Activated T-helper 2 cell treated with anti-CD3 and anti-CD28 coated beads, Interferon-gamma antibody, Interleukin-2, Interleukin-4, amounts not matched to agents 10 μg/mL and 5 μg/mL and 100 μg/mL, durations not matched to agents 14 hours and 24 hours and 36 hours (primary cell): ENCODE measurements around the gene MRPL45. TPM values are rescaled to one million over a fixed set of nuclear protein-coding genes. Genes with fewer than 3 reads are reported as not detected.
"Not testable (repeated sequence)": the region's sequence is repeated elsewhere in the genome, so short reads cannot be mapped to it uniquely, and the experiment has no call there.

Source experiments
- DNase-seq: peaks from one replicate; pipeline ENCODE4 v3.0.0; 2021; ENCODE audit warnings: low spot score
- H3K27ac Mint-ChIP-seq: one replicate; pipeline ENCODE4 v1.8.0; 2021; ENCODE audit warnings: mixed read lengths
- H3K27me3 Mint-ChIP-seq: one replicate; pipeline ENCODE4 v1.8.0; 2021; ENCODE audit warnings: low read depth, mixed read lengths
- H3K36me3 Mint-ChIP-seq: one replicate; pipeline ENCODE4 v1.8.0; 2021; ENCODE audit warnings: low read depth, mixed read lengths
- H3K4me1 Mint-ChIP-seq: one replicate; pipeline ENCODE4 v1.8.0; 2021; ENCODE audit warnings: low read depth, mixed read lengths
- H3K4me3 Mint-ChIP-seq: one replicate; pipeline ENCODE4 v1.8.0; 2021; ENCODE audit warnings: low read depth, mild to moderate bottlenecking, moderate library complexity, mixed read lengths
- H3K9me3 Mint-ChIP-seq: one replicate; pipeline ENCODE4 v1.8.0; 2021; ENCODE audit warnings: mixed read lengths
- intact Hi-C: fragments of 100-400 bp; cut with micrococcal nuclease; formaldehyde crosslinking; loops from one replicate; pipeline ENCODE4 v1.15.1; 2023
- total RNA-seq: library from RNA; stranded (reverse); gene quantifications from 2 replicates; pipeline ENCODE4 v1.2.3, GENCODE V29; 2022

MRPL45 gene
- total RNA-seq, result 43.5 and 44.6 TPM in 2 replicates

- H3K27me3 Mint-ChIP-seq, intact Hi-C loops, H3K36me3 Mint-ChIP-seq, H3K9me3 Mint-ChIP-seq, H3K4me1 Mint-ChIP-seq: not testable (repeated sequence)
- DNase-seq, result peak; percentile 98
- Mint-ChIP-seq H3K27ac (peak within 1 kb of the TSS; percentile 95), H3K4me3 (peak within 1 kb of the TSS; percentile 89)
Observed at GRCh38 chr17:38296834-38297517, at the start of gene MRPL45. TSS of gene MRPL45 (plus strand) at chr17:38297168. CDS start at chr17:38297184, 16 bp downstream.

DNA sequence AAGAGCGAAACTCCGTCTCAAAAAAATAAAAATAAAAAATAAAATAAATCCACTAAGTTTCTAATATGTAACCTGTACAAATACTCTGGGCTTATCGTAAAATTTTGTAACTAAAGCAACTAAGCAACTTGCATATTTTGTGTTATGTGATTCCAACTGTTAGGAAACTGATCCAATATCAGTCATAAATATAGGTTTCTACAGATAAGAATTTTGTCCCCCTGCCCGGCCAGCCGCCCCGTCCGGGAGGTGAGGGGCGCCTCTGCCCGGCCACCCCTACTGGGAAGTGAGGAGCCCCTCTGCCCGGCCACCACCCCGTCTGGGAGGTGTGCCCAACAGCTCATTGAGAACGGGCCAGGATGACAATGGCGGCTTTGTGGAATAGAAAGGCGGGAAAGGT lies 43.8 kb upstream of the MRPL45 start:
- intact Hi-C loops, H3K27me3 Mint-ChIP-seq: not testable (repeated sequence)

GRCh38 chr17:38254357-38254756 lies 42.6 kb upstream of the MRPL45 start:
- H3K9me3 Mint-ChIP-seq, DNase-seq, H3K27ac Mint-ChIP-seq, H3K4me1 Mint-ChIP-seq, H3K4me3 Mint-ChIP-seq, H3K27me3 Mint-ChIP-seq, H3K36me3 Mint-ChIP-seq, intact Hi-C loops: not testable (repeated sequence)

More for the DNA sequence above, 43.8 kb upstream of the MRPL45 start:
- H3K4me1 Mint-ChIP-seq, H3K36me3 Mint-ChIP-seq, H3K4me3 Mint-ChIP-seq, H3K9me3 Mint-ChIP-seq, H3K27ac Mint-ChIP-seq, DNase-seq: not testable (repeated sequence)

DNA sequence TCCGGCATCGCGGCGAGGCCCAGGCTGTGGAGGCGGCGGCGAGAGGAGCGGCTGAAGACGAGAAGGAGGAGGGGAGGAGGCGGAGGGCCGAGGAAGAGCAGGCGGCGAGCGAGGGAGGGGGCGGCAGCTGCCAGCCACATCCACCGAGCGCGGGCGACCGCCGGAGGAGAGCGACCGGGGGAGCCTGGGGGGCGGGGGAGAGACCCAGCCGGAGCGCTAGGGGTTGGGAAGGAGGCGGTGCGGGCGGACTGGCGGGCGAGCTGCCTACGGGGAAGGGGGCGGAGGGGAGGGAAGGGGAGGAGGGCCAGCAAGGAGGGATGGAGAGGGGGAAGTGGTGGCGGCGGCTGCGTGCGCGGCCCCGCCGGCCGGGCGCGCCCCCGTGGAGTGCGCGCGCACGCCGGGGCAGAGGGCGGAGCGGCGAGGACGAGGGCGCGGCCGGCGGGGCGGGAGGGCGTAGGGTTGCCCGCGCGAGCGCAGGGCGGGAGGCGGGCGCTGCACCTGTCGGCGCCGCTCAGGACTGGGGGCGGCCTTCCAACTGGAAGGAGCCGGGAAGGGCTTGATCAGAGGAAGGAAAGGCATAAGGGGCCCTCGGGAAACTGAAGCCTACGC lies 39.9 kb upstream of the MRPL45 start:
- H3K36me3 Mint-ChIP-seq, H3K9me3 Mint-ChIP-seq, intact Hi-C loops, H3K27me3 Mint-ChIP-seq, H3K27ac Mint-ChIP-seq, H3K4me1 Mint-ChIP-seq: not testable (repeated sequence)
- peak; percentile 80 for DNase-seq
- peak overlapping the region; percentile 55 for H3K4me3 Mint-ChIP-seq

GRCh38 chr17:38265974-38266506 lies 30.9 kb upstream of the MRPL45 start:
- DNase-seq, H3K4me1 Mint-ChIP-seq, H3K4me3 Mint-ChIP-seq, intact Hi-C loops, H3K27me3 Mint-ChIP-seq, H3K27ac Mint-ChIP-seq, H3K36me3 Mint-ChIP-seq, H3K9me3 Mint-ChIP-seq: not testable (repeated sequence)

DNA sequence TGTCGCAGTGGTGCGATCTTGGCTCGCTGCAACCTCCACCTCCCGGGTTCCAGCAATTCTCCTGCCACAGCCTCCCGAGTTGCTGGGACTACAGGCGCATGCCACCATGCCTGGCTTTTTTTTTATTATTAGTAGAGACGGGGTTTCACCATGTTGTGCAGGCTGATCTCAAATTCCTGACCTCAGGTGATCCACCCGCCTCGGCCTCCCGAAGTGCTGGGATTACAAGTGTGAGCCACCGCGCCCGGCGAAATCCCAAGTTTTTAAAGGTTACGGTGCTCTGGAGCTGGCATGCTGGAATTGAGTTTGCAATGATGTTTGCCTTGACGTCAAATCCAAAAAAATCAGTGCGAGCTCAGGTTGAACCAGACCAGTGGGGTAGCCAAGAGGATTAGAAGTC lies 30.4 kb upstream of the MRPL45 start:
- H3K4me1 Mint-ChIP-seq, H3K36me3 Mint-ChIP-seq, intact Hi-C loops, H3K9me3 Mint-ChIP-seq, H3K27ac Mint-ChIP-seq, H3K4me3 Mint-ChIP-seq, DNase-seq, H3K27me3 Mint-ChIP-seq: not testable (repeated sequence)

GRCh38 chr17:38268138-38268537 lies 28.8 kb upstream of the MRPL45 start:
- H3K27ac Mint-ChIP-seq, H3K27me3 Mint-ChIP-seq, H3K36me3 Mint-ChIP-seq, H3K4me3 Mint-ChIP-seq, H3K9me3 Mint-ChIP-seq, DNase-seq, H3K4me1 Mint-ChIP-seq, intact Hi-C loops: not testable (repeated sequence)

DNA sequence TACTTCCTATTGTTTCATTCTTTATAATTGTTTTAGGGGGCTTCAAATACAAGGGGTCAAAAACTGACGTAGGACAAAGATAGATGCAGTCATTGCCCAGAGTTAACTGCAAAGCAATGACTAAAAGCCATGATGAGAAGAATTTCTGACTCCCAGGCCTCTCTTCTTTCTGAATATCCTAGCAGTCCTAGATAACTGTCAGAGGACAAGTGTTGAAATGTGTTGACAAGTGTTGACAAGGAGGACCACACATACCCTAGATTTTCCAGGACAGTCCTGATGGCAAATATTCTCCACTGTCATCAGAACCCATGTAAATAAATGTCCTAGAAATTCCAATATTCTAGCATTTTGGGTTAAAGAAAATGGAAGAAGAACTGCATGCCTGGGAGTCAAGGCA lies 27.9 kb upstream of the MRPL45 start:
- H3K4me3 Mint-ChIP-seq, intact Hi-C loops, H3K4me1 Mint-ChIP-seq, H3K36me3 Mint-ChIP-seq, H3K27ac Mint-ChIP-seq, DNase-seq, H3K27me3 Mint-ChIP-seq, H3K9me3 Mint-ChIP-seq: not testable (repeated sequence)

GRCh38 chr17:38269552-38269951 lies 27.4 kb upstream of the MRPL45 start:
- H3K4me1 Mint-ChIP-seq, H3K4me3 Mint-ChIP-seq, H3K9me3 Mint-ChIP-seq, intact Hi-C loops, H3K27ac Mint-ChIP-seq, DNase-seq, H3K36me3 Mint-ChIP-seq, H3K27me3 Mint-ChIP-seq: not testable (repeated sequence)

DNA sequence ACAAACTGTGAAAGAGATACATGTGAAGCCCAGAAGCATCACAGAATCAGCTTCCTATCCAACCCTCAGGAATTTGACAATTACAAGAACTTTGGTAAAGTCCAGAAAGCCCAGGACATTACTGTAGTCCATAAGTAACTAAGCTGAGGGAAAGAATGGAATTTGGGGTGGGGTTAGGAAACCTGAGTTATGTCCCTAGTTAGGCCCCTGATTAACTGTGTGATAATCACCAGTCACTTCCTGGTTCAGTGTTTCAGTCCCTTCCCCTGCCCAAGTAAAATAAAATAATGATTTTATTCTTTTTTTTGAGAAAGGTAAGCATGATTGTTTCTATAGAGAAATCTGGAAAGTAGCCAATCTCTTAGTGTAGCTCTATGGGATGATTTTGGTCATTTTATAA lies 11.0 kb upstream of the MRPL45 start:
- H3K27ac Mint-ChIP-seq, DNase-seq, H3K27me3 Mint-ChIP-seq, H3K36me3 Mint-ChIP-seq, H3K4me3 Mint-ChIP-seq, H3K4me1 Mint-ChIP-seq, intact Hi-C loops, H3K9me3 Mint-ChIP-seq: not testable (repeated sequence)

GRCh38 chr17:38286501-38287091 lies 10.4 kb upstream of the MRPL45 start:
- H3K36me3 Mint-ChIP-seq, H3K4me1 Mint-ChIP-seq, intact Hi-C loops, H3K9me3 Mint-ChIP-seq, H3K27me3 Mint-ChIP-seq: not testable (repeated sequence)
- DNase-seq, result peak; percentile 12
- Mint-ChIP-seq H3K4me3 (peak overlapping the region; percentile 9), H3K27ac (peak overlapping the region; percentile 69)

DNA sequence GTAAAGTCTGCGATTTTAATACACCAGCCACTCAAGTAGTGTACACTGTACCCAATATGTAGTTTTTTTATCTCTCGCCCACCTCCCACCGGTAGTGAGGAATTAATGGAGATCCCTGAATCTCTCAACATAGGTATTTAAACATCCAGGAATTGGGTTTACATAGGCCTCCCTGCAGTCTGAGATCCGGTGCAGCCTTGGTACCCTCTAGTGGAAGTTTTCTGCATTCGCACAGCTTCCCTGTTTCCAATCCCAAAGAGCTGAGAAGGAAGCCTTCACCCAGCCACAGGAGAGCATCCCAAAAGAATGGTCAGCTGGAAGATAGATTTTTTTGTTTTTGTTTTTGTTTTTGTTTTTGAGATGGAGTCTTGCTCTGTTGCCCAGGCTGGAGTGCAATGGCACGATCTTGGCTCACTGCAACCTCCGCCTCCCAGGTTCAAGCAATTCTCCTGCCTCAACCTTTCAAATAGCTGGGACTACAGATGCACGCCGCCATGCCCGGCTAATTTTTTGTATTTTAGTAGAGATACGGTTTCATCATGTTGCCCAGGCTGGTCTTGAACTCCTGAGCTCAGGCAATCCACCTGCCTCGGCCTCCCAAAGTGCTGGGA lies 8.6 kb upstream of the MRPL45 start:
- H3K4me3 Mint-ChIP-seq, H3K27ac Mint-ChIP-seq, H3K4me1 Mint-ChIP-seq, intact Hi-C loops, DNase-seq, H3K27me3 Mint-ChIP-seq, H3K36me3 Mint-ChIP-seq, H3K9me3 Mint-ChIP-seq: not testable (repeated sequence)

GRCh38 chr17:38289760-38290159 lies 7.2 kb upstream of the MRPL45 start:
- H3K27ac Mint-ChIP-seq, H3K4me1 Mint-ChIP-seq, DNase-seq, H3K4me3 Mint-ChIP-seq, H3K36me3 Mint-ChIP-seq, H3K9me3 Mint-ChIP-seq, H3K27me3 Mint-ChIP-seq, intact Hi-C loops: not testable (repeated sequence)
